ENCODE measurements around the gene TBXA2R.
A peak's percentile ranks its signal among the peaks of the same experiment; 100 is the strongest.
"Not testable (repeated sequence)": the region's sequence is repeated elsewhere in the genome, so short reads cannot be mapped to it uniquely, and the experiment has no call there.

The TBXA2R gene

GRCh38 chr19:3576696-3577443, 29.8 kb downstream of the TBXA2R start:
- DNase-seq, result no peak

- no peak for DNase-seq
Measured at GRCh38 chr19:3575949-3576673, 30.6 kb downstream of the TBXA2R start.

GRCh38 chr19:3575260-3575741, 31.4 kb downstream of the TBXA2R start:
- DNase-seq, result no peak

- peak; percentile 98 for DNase-seq
Measured at GRCh38 chr19:3573858-3574637, 32.6 kb downstream of the TBXA2R start.

GRCh38 chr19:3573162-3573857, 33.4 kb downstream of the TBXA2R start:
- no peak for DNase-seq

GRCh38 chr19:3572855-3573161, 33.9 kb downstream of the TBXA2R start, which contains the start of gene HMG20B:
HMG20B (plus strand) TSS chr19:3572944; CDS start chr19:3573310, 366 bp downstream.
- DNase-seq, result no peak

GRCh38 chr19:3572132-3572854, 34.4 kb downstream of the TBXA2R start:
- peak; percentile 100 for DNase-seq

GRCh38 chr19:3570606-3571011, 36.1 kb downstream of the TBXA2R start:
- no peak for DNase-seq

GRCh38 chr19:3570042-3570441, 36.6 kb downstream of the TBXA2R start:
- not testable (repeated sequence) for DNase-seq

GRCh38 chr19:3565139-3565538, 41.5 kb downstream of the TBXA2R start:
- no peak for DNase-seq

- DNase-seq, result no peak
Measured at GRCh38 chr19:3563709-3564524, 42.8 kb downstream of the TBXA2R start.

GRCh38 chr19:3557461-3558248, 49.0 kb downstream of the TBXA2R start, which contains the start of gene MFSD12:
MFSD12 (minus strand) TSS chr19:3557586; CDS start chr19:3557403, 183 bp downstream.
- peak; percentile 96 for DNase-seq

- DNase-seq, result peak; percentile 65
Measured at GRCh38 chr19:3556978-3557460, 49.7 kb downstream of the TBXA2R start.

- no peak for DNase-seq
Measured at GRCh38 chr19:3556423-3556977, 50.2 kb downstream of the TBXA2R start.

- DNase-seq, result no peak
Measured at GRCh38 chr19:3555653-3556422, 50.8 kb downstream of the TBXA2R start.

GRCh38 chr19:3554254-3555083, 52.2 kb downstream of the TBXA2R start:
- no peak for DNase-seq

- DNase-seq, result no peak
Measured at GRCh38 chr19:3551792-3552095, 54.9 kb downstream of the TBXA2R start.

Data from stimulated activated CD4-positive, alpha-beta T cell treated with anti-CD3 and anti-CD28 coated beads, Interleukin-1b, Interleukin-23, amount 100 ng/mL, for 48 hours (primary cell).